Osteoblast (primary cell): ENCODE measurements around the gene GDPD3. TPM values are rescaled to one million over a fixed set of nuclear protein-coding genes. Genes with fewer than 3 reads are reported as not detected.

ENCODE experiments used
- DNase-seq: peaks from one replicate; pipeline ENCODE4 v3.0.0; 2011; ENCODE audit warnings: low spot score, mixed read lengths; ENCODE audit not compliant: insufficient read length; ENCODE audit errors: missing footprints
- H2AFZ ChIP-seq: 2 replicates; pipeline ENCODE4 v1.6.0; 2011; ENCODE audit warnings: mild to moderate bottlenecking, low read length
- H3K27ac ChIP-seq: 2 replicates; pipeline ENCODE4 v1.5.1; 2011; ENCODE audit warnings: mild to moderate bottlenecking, low read depth, low read length, moderate library complexity
- H3K27me3 ChIP-seq: 2 replicates; pipeline ENCODE4 v1.6.0; 2012; ENCODE audit warnings: mild to moderate bottlenecking, control low read depth, inconsistent platforms, low read length, moderate library complexity; ENCODE audit not compliant: insufficient read depth
- H3K36me3 ChIP-seq: 2 replicates; pipeline ENCODE4 v1.5.1; 2011; ENCODE audit warnings: mild to moderate bottlenecking, low read length, control low read depth, moderate library complexity; ENCODE audit not compliant: insufficient read depth
- H3K4me1 ChIP-seq: 2 replicates; pipeline ENCODE4 v1.5.1; 2011; ENCODE audit warnings: mild to moderate bottlenecking, low read length, control low read depth, moderate library complexity; ENCODE audit not compliant: insufficient read depth
- H3K4me2 ChIP-seq: 2 replicates; pipeline ENCODE4 v1.6.0; 2011; ENCODE audit warnings: mild to moderate bottlenecking, low read length; ENCODE audit not compliant: insufficient read depth
- H3K4me3 ChIP-seq: fragments of 200-600 bp; sonication (generic); 3 replicates; pipeline ENCODE4 v1.5.1; 2012; ENCODE audit warnings: mild to moderate bottlenecking, low read length, inconsistent platforms; ENCODE audit not compliant: insufficient read depth
- H3K79me2 ChIP-seq: 2 replicates; pipeline ENCODE4 v1.6.0; 2012; ENCODE audit warnings: mild to moderate bottlenecking, low read length, control low read depth, inconsistent platforms; ENCODE audit not compliant: insufficient read depth
- H3K9me3 ChIP-seq: 2 replicates; pipeline ENCODE4 v1.5.1; 2011; ENCODE audit warnings: low read depth, low read length, control low read depth
- H4K20me1 ChIP-seq: 2 replicates; pipeline ENCODE4 v1.6.0; 2012; ENCODE audit warnings: mild to moderate bottlenecking, low read length, control low read depth; ENCODE audit not compliant: insufficient read depth
- CTCF ChIP-seq: IDR thresholded peaks from 2 replicates; pipeline ENCODE4 v1.5.1; 2011; ENCODE audit warnings: mild to moderate bottlenecking, low read depth, low read length, moderate library complexity; ENCODE audit errors: extremely low read depth
- total RNA-seq: library from RNA; depleted of rRNA; stranded (reverse); fragments of >200 nt; gene quantifications from 2 replicates; pipeline ENCODE4 v1.2.3, GENCODE V29; 2012

Gene GDPD3
- total RNA-seq, 1 donor, result 0.36 TPM

GRCh38 chr16:30144917-30145316 lies 31.6 kb upstream of the GDPD3 start:
- Histone ChIP-seq H3K4me3 (no peak overlapping the region), H3K36me3 (no peaks in the 10 kb centered on the region), H4K20me1 (no peaks in the 10 kb centered on the region), H3K27ac (no peak overlapping the region), H3K9me3 (no peaks in the 10 kb centered on the region), H3K79me2 (no peaks in the 10 kb centered on the region), H2AFZ (no peak overlapping the region), H3K4me1 (no peaks in the 10 kb centered on the region), H3K4me2 (no peak overlapping the region), H3K27me3 (no peaks in the 10 kb centered on the region)
- TF ChIP-seq CTCF, result no peak
- DNase-seq, result no peak

- H3K9me3 ChIP-seq, result no peaks in the 10 kb centered on the region
- no peak overlapping the region for H3K4me2 ChIP-seq
- no peak for TF ChIP-seq CTCF
- no peak overlapping the region for H3K27ac ChIP-seq
- no peaks in the 10 kb centered on the region for H4K20me1 ChIP-seq
- H3K36me3 ChIP-seq, result no peaks in the 10 kb centered on the region
- H3K79me2 ChIP-seq, result no peaks in the 10 kb centered on the region
- no peaks in the 10 kb centered on the region for H3K27me3 ChIP-seq
- no peak overlapping the region for H3K4me3 ChIP-seq
- H3K4me1 ChIP-seq, result no peaks in the 10 kb centered on the region
- no peak overlapping the region for H2AFZ ChIP-seq
- no peak for DNase-seq
These were observed 30.7 kb upstream of the GDPD3 start for GRCh38 chr16:30144017-30144416.

- H3K27ac ChIP-seq, result no peak overlapping the region
- no peak for TF ChIP-seq CTCF
These were observed 30.0 kb upstream of the GDPD3 start for GRCh38 chr16:30143347-30143702.

GRCh38 chr16:30142672-30143346 lies 29.5 kb upstream of the GDPD3 start:
- Histone ChIP-seq H4K20me1 (no peaks in the 10 kb centered on the region), H3K4me3 (no peak overlapping the region), H3K4me2 (no peak overlapping the region), H3K9me3 (no peaks in the 10 kb centered on the region), H3K27ac (no peak overlapping the region), H3K4me1 (no peaks in the 10 kb centered on the region), H3K27me3 (no peaks in the 10 kb centered on the region), H3K79me2 (no peaks in the 10 kb centered on the region), H3K36me3 (no peaks in the 10 kb centered on the region), H2AFZ (no peak overlapping the region)
- no peak for DNase-seq
- no peak for TF ChIP-seq CTCF

More at GRCh38 chr16:30143347-30143702, 30.0 kb upstream of the GDPD3 start:
- Histone ChIP-seq H3K79me2 (no peaks in the 10 kb centered on the region), H3K36me3 (no peaks in the 10 kb centered on the region), H3K4me1 (no peaks in the 10 kb centered on the region), H3K27me3 (no peaks in the 10 kb centered on the region), H3K4me2 (no peak overlapping the region), H3K9me3 (no peaks in the 10 kb centered on the region), H2AFZ (no peak overlapping the region), H4K20me1 (no peaks in the 10 kb centered on the region), H3K4me3 (no peak overlapping the region)
- no peak for DNase-seq
